ENCODE data around the gene PRRT4. TPM values are rescaled to one million over a fixed set of nuclear protein-coding genes. Genes with fewer than 3 reads are reported as not detected.

PRRT4 gene
- total and polyA plus RNA-seq, 8 donors, result 0.21 to 0.75 (median 0.46) TPM; not detected in 4

DNA sequence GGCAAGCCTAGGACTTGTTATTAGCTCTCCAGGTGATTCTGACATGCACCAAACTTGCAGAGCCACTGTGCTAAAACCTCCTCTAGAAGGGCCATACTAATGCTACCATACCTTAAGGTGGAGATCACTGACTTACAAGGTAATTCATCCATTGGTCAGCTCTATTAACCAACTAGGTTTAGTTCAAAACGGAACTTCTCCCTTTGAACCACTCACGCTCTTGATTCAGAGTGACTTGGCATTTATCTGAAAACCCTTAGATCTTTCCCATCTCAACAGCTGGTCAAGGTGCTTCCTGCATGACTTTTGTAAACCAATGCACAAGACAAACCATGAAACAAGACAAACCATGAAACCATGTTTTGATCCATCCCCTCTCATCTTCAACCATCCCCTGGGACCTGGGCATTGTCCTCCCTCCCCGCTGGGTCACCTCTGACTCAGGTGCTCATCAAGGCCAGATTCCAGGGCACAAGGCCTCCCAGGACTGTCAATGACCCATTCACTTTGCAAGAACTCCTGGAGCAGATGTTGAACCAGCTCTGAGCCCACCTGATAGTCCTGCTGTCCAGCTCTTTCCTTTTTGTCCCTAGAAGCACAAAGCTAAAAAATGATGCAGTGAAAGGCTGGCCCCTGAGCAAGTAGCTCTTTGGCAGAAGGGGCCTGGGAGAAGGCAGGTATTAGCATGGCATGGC is 29.5 kb upstream of the PRRT4 start:
- Histone ChIP-seq H3K9me3 (no peaks in the 10 kb centered on the region), H3K36me3 (no peaks in the 10 kb centered on the region), H3K27me3 (no peaks in the 10 kb centered on the region), H3K4me3 (no peak overlapping the region), H3K27ac (no peak overlapping the region), H3K4me1 (no peaks in the 10 kb centered on the region)
- intact Hi-C loops (cut with DNase I), result no loop called here
- TF ChIP-seq, protein P1, sequence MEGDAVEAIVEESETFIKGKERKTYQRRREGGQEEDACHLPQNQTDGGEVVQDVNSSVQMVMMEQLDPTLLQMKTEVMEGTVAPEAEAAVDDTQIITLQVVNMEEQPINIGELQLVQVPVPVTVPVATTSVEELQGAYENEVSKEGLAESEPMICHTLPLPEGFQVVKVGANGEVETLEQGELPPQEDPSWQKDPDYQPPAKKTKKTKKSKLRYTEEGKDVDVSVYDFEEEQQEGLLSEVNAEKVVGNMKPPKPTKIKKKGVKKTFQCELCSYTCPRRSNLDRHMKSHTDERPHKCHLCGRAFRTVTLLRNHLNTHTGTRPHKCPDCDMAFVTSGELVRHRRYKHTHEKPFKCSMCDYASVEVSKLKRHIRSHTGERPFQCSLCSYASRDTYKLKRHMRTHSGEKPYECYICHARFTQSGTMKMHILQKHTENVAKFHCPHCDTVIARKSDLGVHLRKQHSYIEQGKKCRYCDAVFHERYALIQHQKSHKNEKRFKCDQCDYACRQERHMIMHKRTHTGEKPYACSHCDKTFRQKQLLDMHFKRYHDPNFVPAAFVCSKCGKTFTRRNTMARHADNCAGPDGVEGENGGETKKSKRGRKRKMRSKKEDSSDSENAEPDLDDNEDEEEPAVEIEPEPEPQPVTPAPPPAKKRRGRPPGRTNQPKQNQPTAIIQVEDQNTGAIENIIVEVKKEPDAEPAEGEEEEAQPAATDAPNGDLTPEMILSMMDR (IDR thresholded peaks at IDR 0.05), result no peak
- FAIRE-seq, result no peak
- WGBS, 2 donors, result 71 to 72% methylated on average over 3 of the region's 3 CpGs
- no peak for ATAC-seq
- DNase-seq, result no peak

- H3K27ac ChIP-seq, result no peak overlapping the region
- 72 to 75% methylated on average over 9 of the region's 9 CpGs for WGBS, 2 donors
- H3K4me1 ChIP-seq, result no peaks in the 10 kb centered on the region
- no peaks in the 10 kb centered on the region for H3K27me3 ChIP-seq
- no peaks in the 10 kb centered on the region for H3K9me3 ChIP-seq
- DNase-seq (no peak), ATAC-seq (no peak), FAIRE-seq (no peak)
- TF ChIP-seq, protein P1 (IDR thresholded peaks at IDR 0.05), result no peak
- intact Hi-C loops (cut with DNase I), result loop anchor here in 1 of 3 donors (5.0 kb wide), 1 partner anchor 42 kb away; no protein-coding TSS in a partner anchor
- H3K4me3 ChIP-seq, result no peak overlapping the region
- no peaks in the 10 kb centered on the region for H3K36me3 ChIP-seq
Measured at GRCh38 chr7:128389618-128390329, 28.3 kb upstream of the PRRT4 start.

- Histone ChIP-seq H3K36me3 (no peaks in the 10 kb centered on the region), H3K4me3 (no peak overlapping the region), H3K4me1 (no peaks in the 10 kb centered on the region), H3K9me3 (no peaks in the 10 kb centered on the region), H3K27me3 (no peaks in the 10 kb centered on the region), H3K27ac (no peak overlapping the region)
- WGBS, 2 donors, result 43 to 60% methylated on average over 2 of the region's 2 CpGs
- no peak for ATAC-seq
- intact Hi-C loops (cut with DNase I), result loop anchor here in 1 of 3 donors (5.0 kb wide), 1 partner anchor 42 kb away; no protein-coding TSS in a partner anchor
- DNase-seq, result no peak
- no peak for FAIRE-seq
- TF ChIP-seq, protein P1 (IDR thresholded peaks at IDR 0.05), result no peak
Measured at GRCh38 chr7:128389085-128389617, 27.7 kb upstream of the PRRT4 start.

DNA sequence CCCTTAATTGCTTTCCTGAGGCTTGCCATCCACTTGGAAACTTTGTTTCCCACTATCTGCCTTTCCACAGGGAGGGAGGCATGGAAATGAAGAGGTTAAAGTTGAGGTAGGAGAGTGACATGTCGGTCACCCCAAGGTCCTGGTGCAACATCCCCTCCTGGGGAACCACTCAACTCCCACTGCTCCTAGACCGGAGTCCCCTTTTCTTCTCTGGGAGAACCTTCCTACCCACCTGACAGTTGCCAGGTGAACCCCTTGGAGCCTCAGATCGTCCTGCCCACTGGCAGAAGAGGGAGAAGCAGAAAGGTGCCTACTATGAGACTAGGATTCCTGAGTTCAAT is 26.6 kb upstream of the PRRT4 start:
- no peak for FAIRE-seq
- intact Hi-C loops (cut with DNase I), result loop anchor here in 1 of 3 donors (5.0 kb wide), 1 partner anchor 41 kb away; no protein-coding TSS in a partner anchor

More for the DNA sequence above, 26.6 kb upstream of the PRRT4 start:
- 29 to 42% methylated on average over 3 of the region's 3 CpGs for WGBS, 2 donors
- Histone ChIP-seq H3K4me3 (no peak overlapping the region), H3K9me3 (no peaks in the 10 kb centered on the region), H3K4me1 (no peaks in the 10 kb centered on the region), H3K27me3 (no peaks in the 10 kb centered on the region), H3K27ac (no peak overlapping the region), H3K36me3 (no peaks in the 10 kb centered on the region)
- DNase-seq, result no peak
- TF ChIP-seq, protein P1 (IDR thresholded peaks at IDR 0.05), result no peak
- ATAC-seq, result no peak
